GM12873 (cell line): ENCODE measurements around the gene CDH13.

Experiments used
- TF ChIP-seq, protein P1 (sequence below): IDR thresholded peaks from 2 replicates; pipeline ENCODE4 v1.5.1; 2012; ENCODE audit warnings: low read depth, mild to moderate bottlenecking, moderate library complexity, low read length, control low read depth; ENCODE audit not compliant: insufficient read depth; ENCODE audit errors: missing control alignments

CDH13 gene

DNA sequence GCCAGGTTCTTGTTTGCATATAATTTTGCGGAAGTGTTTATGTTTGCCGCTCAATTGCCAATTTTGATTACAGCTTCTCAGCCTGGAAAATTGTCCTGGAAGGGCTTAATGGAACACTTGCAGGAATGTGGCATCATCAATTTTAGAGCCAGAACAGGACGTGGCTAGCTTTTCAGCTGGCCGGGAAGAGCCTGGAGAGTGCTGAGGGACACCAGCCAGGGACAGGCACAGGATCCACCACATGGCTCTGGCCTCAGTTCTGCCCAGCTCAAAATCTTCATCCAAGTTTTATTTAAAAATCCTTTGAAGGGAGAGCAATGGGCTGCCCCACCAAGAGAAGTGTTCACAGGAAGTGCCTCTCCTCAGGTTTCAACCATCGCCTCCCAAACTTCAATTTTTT lies 893.8 kb downstream of the CDH13 start:
- TF ChIP-seq, protein P1, sequence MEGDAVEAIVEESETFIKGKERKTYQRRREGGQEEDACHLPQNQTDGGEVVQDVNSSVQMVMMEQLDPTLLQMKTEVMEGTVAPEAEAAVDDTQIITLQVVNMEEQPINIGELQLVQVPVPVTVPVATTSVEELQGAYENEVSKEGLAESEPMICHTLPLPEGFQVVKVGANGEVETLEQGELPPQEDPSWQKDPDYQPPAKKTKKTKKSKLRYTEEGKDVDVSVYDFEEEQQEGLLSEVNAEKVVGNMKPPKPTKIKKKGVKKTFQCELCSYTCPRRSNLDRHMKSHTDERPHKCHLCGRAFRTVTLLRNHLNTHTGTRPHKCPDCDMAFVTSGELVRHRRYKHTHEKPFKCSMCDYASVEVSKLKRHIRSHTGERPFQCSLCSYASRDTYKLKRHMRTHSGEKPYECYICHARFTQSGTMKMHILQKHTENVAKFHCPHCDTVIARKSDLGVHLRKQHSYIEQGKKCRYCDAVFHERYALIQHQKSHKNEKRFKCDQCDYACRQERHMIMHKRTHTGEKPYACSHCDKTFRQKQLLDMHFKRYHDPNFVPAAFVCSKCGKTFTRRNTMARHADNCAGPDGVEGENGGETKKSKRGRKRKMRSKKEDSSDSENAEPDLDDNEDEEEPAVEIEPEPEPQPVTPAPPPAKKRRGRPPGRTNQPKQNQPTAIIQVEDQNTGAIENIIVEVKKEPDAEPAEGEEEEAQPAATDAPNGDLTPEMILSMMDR: no peak

DNA sequence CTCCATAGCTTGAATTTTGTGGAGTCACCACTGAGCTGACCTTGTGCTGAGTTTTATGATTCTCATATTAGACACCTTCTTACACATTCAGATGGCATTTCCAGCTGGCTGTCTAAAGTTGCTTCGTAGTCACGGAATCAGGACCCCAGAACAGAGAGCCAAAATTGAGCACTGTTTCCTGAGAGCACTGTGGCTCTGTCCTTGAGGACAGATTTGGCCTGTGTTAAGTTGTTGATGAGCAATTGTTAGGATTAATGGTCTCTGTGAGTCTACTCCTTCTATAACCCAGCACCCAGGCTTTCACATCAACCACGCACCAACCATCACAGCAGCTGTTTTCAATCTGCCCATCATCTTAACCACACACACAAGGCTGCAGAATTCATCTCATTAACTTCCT lies 903.5 kb downstream of the CDH13 start:
- TF ChIP-seq, protein P1: no peak

DNA sequence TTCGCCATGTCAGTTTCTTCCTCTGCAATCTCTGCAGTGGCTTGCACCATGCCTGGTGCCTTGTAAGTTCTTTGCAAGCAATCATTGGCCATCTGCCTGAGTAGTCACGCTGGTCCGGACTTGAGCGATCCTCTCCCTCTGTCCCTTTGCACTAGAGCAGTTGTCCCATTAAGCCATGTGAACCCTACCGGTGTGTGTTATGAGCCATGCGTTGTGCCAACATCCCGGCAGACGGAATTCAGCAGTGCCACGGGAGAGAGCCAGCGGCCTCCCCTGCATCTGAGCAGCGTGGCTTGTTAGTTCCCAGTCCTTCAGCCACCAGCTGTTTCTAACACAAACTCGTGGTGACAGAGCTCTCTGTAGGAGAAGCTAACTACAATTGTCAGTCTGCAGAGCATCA lies 905.9 kb downstream of the CDH13 start:
- TF ChIP-seq, protein P1: no peak

DNA sequence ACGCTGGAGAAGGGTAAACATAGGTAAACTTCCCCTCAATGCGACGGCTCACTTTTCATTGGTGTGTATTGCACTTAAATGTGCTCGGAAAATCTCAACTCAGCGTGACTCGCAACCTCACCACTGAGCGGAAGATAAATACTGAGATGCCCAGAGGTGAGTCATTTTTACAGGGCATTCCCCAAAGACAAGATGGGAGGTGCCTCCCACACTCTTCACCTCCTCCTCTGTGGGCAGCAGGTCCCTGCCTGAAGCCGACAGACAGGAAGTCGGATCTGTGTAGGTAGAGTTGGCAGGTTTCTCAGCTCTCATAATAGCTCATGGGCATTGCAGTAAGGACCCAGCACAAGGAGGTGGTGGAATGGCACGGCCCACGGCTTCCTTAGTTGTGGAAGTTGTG lies 906.4 kb downstream of the CDH13 start:
- TF ChIP-seq, protein P1: no peak

DNA sequence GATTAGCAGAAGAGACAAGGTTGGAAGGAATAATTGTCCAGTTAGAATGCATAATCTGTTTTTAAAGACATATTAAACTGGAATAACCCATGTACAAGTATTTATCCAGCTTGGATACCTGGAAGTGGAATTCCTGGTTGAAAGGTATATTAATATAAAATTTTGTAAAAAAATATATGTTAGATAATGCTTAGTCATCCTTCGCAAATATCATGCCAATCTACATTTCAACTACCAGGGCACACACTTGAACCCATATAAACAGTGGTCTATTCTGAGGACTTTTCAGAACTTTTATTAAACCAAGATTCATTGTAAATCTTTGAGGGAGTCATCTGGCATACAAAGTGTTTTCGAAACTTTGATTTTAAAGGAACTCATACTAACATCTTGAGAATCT lies 911.9 kb downstream of the CDH13 start:
- TF ChIP-seq, protein P1: no peak

DNA sequence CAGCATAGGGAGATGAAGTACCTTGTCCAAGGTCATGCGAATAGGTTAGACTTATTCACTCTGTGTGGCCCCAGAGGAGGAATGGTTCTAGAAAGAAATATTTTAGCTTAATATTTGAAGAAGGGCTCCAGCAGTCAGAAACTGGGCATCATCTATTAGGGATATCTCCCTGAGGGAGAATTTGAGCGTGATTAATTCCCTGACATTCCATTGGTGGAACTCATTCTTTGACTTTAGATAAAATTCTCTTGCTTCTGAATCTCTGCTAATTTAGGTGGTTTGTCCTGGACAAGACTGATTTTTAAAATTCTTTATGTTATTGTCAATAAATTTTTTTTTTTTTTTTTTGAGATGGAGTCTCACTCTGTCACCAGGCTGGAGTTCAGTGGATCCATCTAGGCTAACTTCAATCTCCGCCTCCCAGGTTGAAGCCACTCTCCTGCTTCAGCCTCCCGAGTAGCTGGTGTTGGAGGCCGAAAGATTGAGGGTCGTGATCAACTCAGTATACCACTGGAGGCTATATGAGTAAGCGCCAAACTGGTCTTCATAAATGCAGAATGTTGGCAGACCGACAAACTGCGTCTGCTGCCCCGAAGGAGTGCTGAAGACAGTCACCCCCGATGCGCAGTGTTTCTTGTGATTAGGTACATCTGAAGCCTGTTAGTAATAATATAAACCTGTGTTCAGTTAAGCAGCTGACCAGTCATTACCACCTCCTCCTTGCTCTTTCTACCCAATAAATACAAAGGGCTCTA lies 913.1 kb downstream of the CDH13 start:
- TF ChIP-seq, protein P1: no peak

DNA sequence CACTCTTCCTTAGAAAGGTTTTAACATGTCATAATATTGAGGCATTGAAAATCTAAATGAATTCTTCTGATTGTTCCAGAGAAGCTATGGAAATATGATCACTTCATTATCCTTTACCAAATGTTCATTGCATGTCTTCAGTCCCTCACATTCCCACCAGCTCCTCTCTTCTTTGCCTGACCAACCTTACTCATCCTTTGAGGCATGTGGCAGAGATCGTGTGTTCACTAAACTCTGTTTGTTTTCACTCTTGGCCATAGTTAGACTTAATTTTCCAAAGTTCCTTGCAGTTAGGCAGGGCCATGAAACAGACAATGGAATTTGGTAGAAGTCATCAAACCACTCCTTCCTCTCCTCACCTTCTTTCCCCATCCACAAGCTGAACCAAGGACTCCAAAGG lies 914.5 kb downstream of the CDH13 start:
- TF ChIP-seq, protein P1: no peak
